BLaER1 (cell line): ENCODE results near the gene SCN2B.

Source experiments
- H3K27ac ChIP-seq: shearing (Covaris generic); formaldehyde crosslinking; 2 replicates; pipeline ENCODE4 v1.8.1; 2022
- H3K27me3 ChIP-seq: shearing (Covaris generic); formaldehyde crosslinking; 2 replicates; pipeline ENCODE4 v1.8.1; 2022
- H3K36me3 ChIP-seq: shearing (Covaris generic); formaldehyde crosslinking; 2 replicates; pipeline ENCODE4 v1.8.1; 2022
- H3K4me1 ChIP-seq: shearing (Covaris generic); formaldehyde crosslinking; 2 replicates; pipeline ENCODE4 v1.8.1; 2022
- H3K4me2 ChIP-seq: shearing (Covaris generic); formaldehyde crosslinking; 2 replicates; pipeline ENCODE4 v1.8.1; 2022
- H3K4me3 ChIP-seq: shearing (Covaris generic); formaldehyde crosslinking; 2 replicates; pipeline ENCODE4 v1.8.1; 2022
- H3K9ac ChIP-seq: shearing (Covaris generic); formaldehyde crosslinking; 2 replicates; pipeline ENCODE4 v1.8.1; 2022
- H3K9me3 ChIP-seq: shearing (Covaris generic); formaldehyde crosslinking; 2 replicates; pipeline ENCODE4 v1.8.1; 2022
- H4K20me1 ChIP-seq: shearing (Covaris generic); formaldehyde crosslinking; 2 replicates; pipeline ENCODE4 v1.8.1; 2022
- Cebpa-rat ChIP-seq: shearing (Covaris generic); IDR thresholded peaks from 2 replicates; pipeline ENCODE4 v1.8.1; 2022

The SCN2B gene

DNA sequence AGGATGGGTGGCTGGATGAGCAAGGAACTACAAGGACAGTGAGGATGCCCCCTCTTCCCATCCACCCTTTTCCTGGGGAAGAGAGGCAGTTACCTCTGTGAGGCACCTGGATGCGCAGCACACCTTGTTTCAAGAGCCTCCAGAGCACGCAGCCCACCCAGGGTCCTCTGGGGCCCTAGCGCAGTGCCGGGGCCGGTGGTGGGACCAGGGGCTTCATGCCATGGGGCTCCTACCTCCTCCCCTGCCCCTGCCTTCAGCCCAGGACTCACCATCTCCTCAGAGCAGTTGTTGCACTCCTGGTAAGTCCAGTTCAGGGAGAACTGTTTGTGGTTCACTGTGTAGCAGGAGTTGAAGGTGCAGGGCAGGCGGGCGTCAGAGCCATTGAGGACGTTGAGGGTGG lies 8.1 kb downstream of the SCN2B start:
- H3K4me1 ChIP-seq = peaks cover 4% of the 10 kb centered on the region; the same call in 1 of the 2 replicates
- no peak overlapping the region for H3K9ac ChIP-seq
- H3K27ac ChIP-seq = no peak overlapping the region
- no peaks in the 10 kb centered on the region for H3K36me3 ChIP-seq
- H3K4me2 ChIP-seq = no peak overlapping the region
- H4K20me1 ChIP-seq = no peaks in the 10 kb centered on the region
- TF ChIP-seq Cebpa-rat = no peak
- no peak overlapping the region for H3K4me3 ChIP-seq
- no peaks in the 10 kb centered on the region for H3K9me3 ChIP-seq
- no peaks in the 10 kb centered on the region for H3K27me3 ChIP-seq

DNA sequence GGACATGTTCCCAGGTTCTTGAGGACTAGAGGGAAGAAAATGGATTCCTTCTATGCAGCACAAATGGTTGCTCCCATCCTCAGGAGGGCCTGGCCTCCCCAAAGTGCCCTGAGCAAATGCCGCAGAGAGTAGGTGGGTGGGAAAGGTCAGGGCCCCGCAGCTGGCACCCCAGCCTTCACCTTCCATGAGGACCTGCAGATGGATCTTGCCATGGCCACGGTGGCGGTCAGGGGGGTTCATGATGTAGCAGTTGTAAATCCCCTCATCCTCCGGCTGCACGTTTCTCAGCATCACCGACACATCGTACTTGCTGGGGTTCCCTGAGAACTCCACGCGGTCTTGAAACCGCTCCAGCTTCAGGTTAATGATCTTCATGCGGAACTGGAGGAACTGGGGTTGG lies 8.5 kb downstream of the SCN2B start:
- Histone ChIP-seq H3K36me3 (no peaks in the 10 kb centered on the region), H4K20me1 (no peaks in the 10 kb centered on the region), H3K4me1 (peaks cover 7% of the 10 kb centered on the region; the same call in 1 of the 2 replicates), H3K27me3 (no peaks in the 10 kb centered on the region), H3K4me2 (no peak overlapping the region), H3K4me3 (no peak overlapping the region), H3K27ac (no peak overlapping the region), H3K9me3 (no peaks in the 10 kb centered on the region), H3K9ac (no peak overlapping the region)
- no peak for TF ChIP-seq Cebpa-rat

DNA sequence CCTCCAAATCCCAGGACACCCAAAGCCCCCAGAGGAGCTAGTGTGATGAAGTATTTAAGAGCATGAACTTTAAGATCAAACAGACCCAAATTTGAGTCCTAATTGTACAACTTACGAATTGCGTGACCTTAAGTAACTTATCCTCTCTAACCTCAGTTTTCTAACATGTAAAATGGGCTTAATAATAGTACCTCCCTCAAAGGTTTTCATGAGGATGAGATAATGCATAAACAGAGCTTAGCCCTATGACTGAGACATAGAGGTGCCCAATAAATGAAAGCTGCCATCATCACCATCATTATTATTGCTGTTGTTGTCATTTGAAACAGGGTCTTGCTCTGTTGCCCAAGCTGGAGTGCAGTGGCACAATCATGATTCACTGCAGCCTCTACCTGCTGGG lies 9.2 kb downstream of the SCN2B start:
- no peaks in the 10 kb centered on the region for H3K36me3 ChIP-seq
- peaks cover 7% of the 10 kb centered on the region; the same call in 1 of the 2 replicates for H3K4me1 ChIP-seq
- no peak overlapping the region for H3K27ac ChIP-seq
- no peak overlapping the region for H3K9ac ChIP-seq
- no peaks in the 10 kb centered on the region for H4K20me1 ChIP-seq
- H3K4me2 ChIP-seq = no peak overlapping the region
- H3K27me3 ChIP-seq = no peaks in the 10 kb centered on the region
- no peaks in the 10 kb centered on the region for H3K9me3 ChIP-seq
- no peak overlapping the region for H3K4me3 ChIP-seq
- no peak for TF ChIP-seq Cebpa-rat

DNA sequence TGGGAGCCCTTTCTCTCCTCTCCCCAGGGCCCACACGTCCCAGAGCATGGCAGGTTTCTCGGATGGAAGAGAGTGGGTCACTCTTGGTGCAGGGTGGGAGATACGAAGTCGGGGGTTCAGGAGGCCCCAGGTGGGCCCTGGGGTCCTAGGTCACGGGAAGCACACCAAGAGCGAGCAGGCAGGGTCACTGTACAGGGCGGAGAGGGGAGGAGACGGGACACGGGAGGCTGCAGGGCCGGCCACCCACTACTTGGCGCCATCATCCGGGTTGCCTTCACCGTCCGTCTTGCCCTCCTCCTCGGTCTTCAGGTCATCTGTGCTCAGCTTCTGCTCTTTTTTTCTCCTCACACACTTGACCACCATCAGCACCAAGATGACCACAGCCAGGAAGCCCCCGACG lies 9.8 kb downstream of the SCN2B start:
- Histone ChIP-seq H3K9me3 (no peaks in the 10 kb centered on the region), H3K36me3 (no peaks in the 10 kb centered on the region), H4K20me1 (no peaks in the 10 kb centered on the region), H3K9ac (no peak overlapping the region), H3K4me2 (no peak overlapping the region), H3K27ac (no peak overlapping the region), H3K27me3 (no peaks in the 10 kb centered on the region), H3K4me3 (no peak overlapping the region), H3K4me1 (peaks cover 7% of the 10 kb centered on the region; the same call in 1 of the 2 replicates)
- no peak for TF ChIP-seq Cebpa-rat

DNA sequence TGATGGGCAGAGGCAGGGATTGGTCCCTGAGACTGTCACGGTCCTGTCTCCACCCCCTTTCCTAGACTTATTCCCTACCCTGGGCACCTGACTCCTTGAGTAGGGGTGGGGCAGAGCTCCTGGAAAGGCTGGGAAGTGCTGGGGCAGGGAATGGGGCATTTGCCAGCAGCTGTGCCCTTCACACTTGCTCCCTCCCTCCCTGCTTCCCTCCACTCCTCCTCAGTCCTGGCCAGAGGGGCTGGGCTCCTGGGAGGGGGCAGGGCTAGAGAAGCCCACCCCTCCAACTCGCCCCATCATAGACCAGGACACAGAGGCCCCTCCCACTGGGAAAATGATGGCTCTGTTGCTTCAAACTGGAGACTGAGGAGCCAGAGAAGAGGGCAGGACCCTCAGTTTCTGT lies 11.6 kb downstream of the SCN2B start:
- no peaks in the 10 kb centered on the region for H3K36me3 ChIP-seq
- H3K27me3 ChIP-seq = no peaks in the 10 kb centered on the region
- TF ChIP-seq Cebpa-rat = no peak
- H3K4me1 ChIP-seq = peaks cover 7% of the 10 kb centered on the region; the same call in 1 of the 2 replicates
- H4K20me1 ChIP-seq = no peaks in the 10 kb centered on the region
- no peak overlapping the region for H3K9ac ChIP-seq
- no peaks in the 10 kb centered on the region for H3K9me3 ChIP-seq
- no peak overlapping the region for H3K4me3 ChIP-seq
- H3K4me2 ChIP-seq = no peak overlapping the region
- no peak overlapping the region for H3K27ac ChIP-seq

DNA sequence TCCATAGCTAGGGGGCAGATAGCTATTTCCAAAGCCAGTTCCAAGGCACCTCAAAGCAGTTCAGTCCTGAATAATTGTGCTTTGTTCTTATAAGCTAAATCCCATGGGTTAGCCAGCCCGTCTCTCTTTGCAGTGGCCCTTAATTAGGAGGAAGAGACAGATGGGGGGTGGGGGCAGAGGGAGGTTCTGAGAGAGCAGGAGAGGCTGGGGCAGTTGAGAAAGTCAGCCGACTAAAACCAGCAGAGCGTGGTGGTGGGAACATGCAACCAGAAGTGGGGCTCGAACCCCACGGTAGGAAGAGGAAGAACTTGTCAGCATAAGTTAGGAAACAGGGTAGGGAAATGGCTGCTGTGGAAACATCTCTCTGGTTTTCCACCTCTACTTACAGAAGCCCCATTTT lies 12.9 kb downstream of the SCN2B start:
- Histone ChIP-seq H3K4me2 (no peak overlapping the region), H4K20me1 (no peaks in the 10 kb centered on the region), H3K9me3 (no peaks in the 10 kb centered on the region), H3K9ac (no peak overlapping the region), H3K27ac (no peak overlapping the region), H3K36me3 (no peaks in the 10 kb centered on the region), H3K4me1 (peaks cover 7% of the 10 kb centered on the region; the same call in 1 of the 2 replicates), H3K27me3 (peaks cover 13% of the 10 kb centered on the region), H3K4me3 (no peak overlapping the region)
- no peak for TF ChIP-seq Cebpa-rat

DNA sequence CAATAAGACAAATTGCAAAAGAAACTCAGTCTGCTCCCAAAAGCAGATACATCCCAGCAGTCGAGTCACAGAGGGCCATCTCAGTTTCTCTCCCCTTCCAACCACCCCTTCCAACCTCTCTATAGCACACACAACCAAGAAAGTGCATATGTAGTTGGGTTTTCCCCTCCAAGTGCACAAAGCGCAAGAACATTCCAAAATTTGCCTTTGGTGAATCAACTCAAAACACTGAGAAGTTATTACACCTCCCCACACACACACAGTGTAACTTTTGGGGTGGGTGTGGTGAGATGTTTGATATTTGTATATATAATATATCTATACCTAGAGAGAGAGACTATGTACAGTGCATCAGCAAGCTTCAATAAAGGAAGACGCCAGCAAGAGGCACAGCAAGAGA lies 13.6 kb downstream of the SCN2B start:
- H4K20me1 ChIP-seq = no peaks in the 10 kb centered on the region; the same call in 1 of the 2 replicates
- no peaks in the 10 kb centered on the region for H3K9me3 ChIP-seq
- H3K4me1 ChIP-seq = peaks cover 7% of the 10 kb centered on the region; the same call in 1 of the 2 replicates
- H3K9ac ChIP-seq = no peak overlapping the region
- H3K4me2 ChIP-seq = no peak overlapping the region
- no peaks in the 10 kb centered on the region for H3K36me3 ChIP-seq
- no peak for TF ChIP-seq Cebpa-rat
- no peak overlapping the region for H3K27ac ChIP-seq
- peaks cover 20% of the 10 kb centered on the region for H3K27me3 ChIP-seq
- no peak overlapping the region for H3K4me3 ChIP-seq

DNA sequence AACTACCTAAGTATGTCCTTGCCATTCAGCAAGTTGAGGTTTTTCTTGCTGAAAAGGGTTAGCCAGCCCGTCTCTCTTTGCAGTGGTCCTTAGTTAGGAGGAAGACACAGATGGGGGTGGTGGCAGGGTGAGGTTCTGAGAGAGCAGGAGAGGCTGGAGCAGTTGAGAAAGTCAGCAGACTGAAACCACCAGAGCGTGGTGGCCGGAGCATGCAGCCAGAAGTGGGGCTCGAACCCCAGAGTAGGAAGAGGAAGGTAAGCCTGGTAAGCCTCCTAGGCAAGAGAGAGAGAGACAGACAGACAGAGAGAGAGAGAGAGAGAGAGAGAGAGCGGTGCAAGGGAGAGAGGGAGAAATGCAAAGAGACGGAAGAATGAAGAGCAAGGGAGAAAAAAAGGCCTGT lies 14.7 kb downstream of the SCN2B start:
- peaks cover 7% of the 10 kb centered on the region; the same call in 1 of the 2 replicates for H3K4me1 ChIP-seq
- peaks cover 30% of the 10 kb centered on the region for H3K27me3 ChIP-seq
- no peak overlapping the region for H3K4me2 ChIP-seq
- TF ChIP-seq Cebpa-rat = no peak
- no peak overlapping the region for H3K9ac ChIP-seq
- peaks cover 3% of the 10 kb centered on the region; the same call in 1 of the 2 replicates for H4K20me1 ChIP-seq
- no peaks in the 10 kb centered on the region for H3K9me3 ChIP-seq
- no peak overlapping the region for H3K4me3 ChIP-seq
- H3K36me3 ChIP-seq = no peaks in the 10 kb centered on the region
- H3K27ac ChIP-seq = no peak overlapping the region

DNA sequence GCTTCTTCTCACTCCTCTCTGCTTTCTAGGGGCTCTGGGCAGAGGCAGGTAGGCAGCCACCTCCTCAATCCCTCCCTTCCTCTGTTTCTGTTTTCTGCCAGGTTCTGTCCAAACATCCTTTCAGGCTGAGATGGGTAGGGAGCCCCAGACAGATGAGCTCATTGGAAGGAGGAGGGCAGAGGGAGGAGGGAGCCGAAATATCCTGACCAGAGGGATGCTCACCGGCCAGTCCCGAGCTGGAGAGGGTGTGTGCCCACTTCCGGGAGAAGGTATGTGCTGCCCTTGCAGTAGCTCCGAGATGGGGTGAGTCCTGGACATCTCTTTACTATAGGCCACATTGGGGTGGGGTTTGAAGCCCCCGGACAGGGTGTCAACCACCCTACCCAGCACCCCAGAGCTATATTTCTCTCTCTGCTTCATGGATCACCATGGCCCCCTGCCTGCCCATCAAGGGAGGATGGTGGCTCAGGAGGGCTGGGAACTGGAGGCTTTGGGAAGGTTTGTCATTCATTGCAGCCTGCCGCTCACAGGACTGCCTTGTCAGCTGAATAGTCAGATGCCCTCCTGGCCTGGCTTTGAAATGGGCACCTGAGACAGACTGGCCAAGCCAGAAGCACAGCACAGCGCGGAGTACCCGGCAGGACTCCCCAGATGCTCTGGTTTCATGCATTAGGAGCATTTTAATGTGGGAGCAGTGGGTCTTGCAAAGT lies 19.1 kb downstream of the SCN2B start:
- H3K27ac ChIP-seq = no peak overlapping the region
- H3K4me3 ChIP-seq = no peak overlapping the region
- no peak overlapping the region for H3K9ac ChIP-seq
- H4K20me1 ChIP-seq = peaks cover 16% of the 10 kb centered on the region; the same call in 1 of the 2 replicates
- peaks cover 9% of the 10 kb centered on the region for H3K4me1 ChIP-seq
- no peaks in the 10 kb centered on the region for H3K36me3 ChIP-seq
- H3K4me2 ChIP-seq = no peak overlapping the region
- peaks cover 75% of the 10 kb centered on the region for H3K27me3 ChIP-seq
- no peaks in the 10 kb centered on the region for H3K9me3 ChIP-seq
- no peak for TF ChIP-seq Cebpa-rat

DNA sequence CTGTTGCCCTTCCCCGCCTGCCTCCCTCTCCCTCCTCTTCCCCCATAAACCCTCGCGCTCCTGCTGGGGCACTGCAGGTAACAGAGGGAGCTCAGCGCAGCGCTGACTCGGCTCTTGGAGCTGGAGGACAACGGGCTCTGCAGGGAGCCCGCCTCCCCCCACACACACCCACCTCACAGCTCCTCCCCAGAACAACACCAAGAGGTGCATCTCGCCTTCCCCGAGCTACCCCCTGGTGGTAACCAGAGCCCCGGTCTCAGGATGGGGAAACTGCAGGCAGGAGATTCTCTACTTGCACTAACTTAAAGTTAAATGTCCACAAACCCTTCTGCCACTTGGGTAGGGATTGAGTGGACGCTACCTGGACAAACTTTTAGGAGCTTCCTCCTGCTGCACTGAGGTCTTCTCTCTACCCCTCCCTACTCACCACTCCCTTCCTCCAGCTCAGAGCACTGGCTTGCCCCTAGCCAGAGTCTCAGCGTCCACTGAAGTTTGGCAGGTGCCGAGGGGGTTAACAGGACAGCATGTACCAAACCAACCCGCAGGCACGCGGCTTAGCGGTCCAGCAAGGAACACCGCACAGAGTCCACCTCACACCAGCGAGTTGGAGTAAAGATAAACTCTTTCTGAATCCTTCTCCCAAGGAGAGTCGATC lies 19.8 kb downstream of the SCN2B start:
- peaks cover 13% of the 10 kb centered on the region for H3K4me1 ChIP-seq
- H3K9ac ChIP-seq = no peak overlapping the region
- TF ChIP-seq Cebpa-rat = no peak
- H3K27ac ChIP-seq = no peak overlapping the region
- H3K4me3 ChIP-seq = no peak overlapping the region
- peaks cover 22% of the 10 kb centered on the region; the same call in 1 of the 2 replicates for H4K20me1 ChIP-seq
- H3K4me2 ChIP-seq = no peak overlapping the region
- no peaks in the 10 kb centered on the region for H3K36me3 ChIP-seq
- H3K9me3 ChIP-seq = no peaks in the 10 kb centered on the region
- peaks cover 82% of the 10 kb centered on the region for H3K27me3 ChIP-seq
